GM19193 (cell line): Measurements from ENCODE around the gene C1orf115.

Experiments used
- POLR2A ChIP-seq: IDR thresholded peaks from 4 replicates; pipeline ENCODE4 v1.6.1; 2011; ENCODE audit not compliant: insufficient read depth, insufficient read length; ENCODE audit errors: extremely low read depth

Gene C1orf115

GRCh38 chr1:220741349-220741748 lies 51.2 kb downstream of the C1orf115 start:
- TF ChIP-seq POLR2A: no peak

GRCh38 chr1:220741825-220742224 lies 51.7 kb downstream of the C1orf115 start:
- TF ChIP-seq POLR2A: no peak

- no peak for TF ChIP-seq POLR2A
Measured at GRCh38 chr1:220742520-220742919, 52.4 kb downstream of the C1orf115 start.

- TF ChIP-seq POLR2A: no peak
Measured at GRCh38 chr1:220746851-220747250, 56.7 kb downstream of the C1orf115 start.

GRCh38 chr1:220747437-220748088 lies 57.4 kb downstream of the C1orf115 start:
- TF ChIP-seq POLR2A: no peak

GRCh38 chr1:220748089-220748934 lies 58.1 kb downstream of the C1orf115 start, which contains the start of gene MTARC2:
Gene MTARC2 (plus strand): TSS chr1:220748322. CDS start chr1:220748532, 210 bp downstream.
- peak; percentile 63 for TF ChIP-seq POLR2A
